ENCODE results near the gene FAM20C.

The FAM20C gene

GRCh38 chr7:245574-246295 is 53.4 kb downstream of the FAM20C start:
- no peak for DNase-seq (ENCODE audit: low spot score)

DNA sequence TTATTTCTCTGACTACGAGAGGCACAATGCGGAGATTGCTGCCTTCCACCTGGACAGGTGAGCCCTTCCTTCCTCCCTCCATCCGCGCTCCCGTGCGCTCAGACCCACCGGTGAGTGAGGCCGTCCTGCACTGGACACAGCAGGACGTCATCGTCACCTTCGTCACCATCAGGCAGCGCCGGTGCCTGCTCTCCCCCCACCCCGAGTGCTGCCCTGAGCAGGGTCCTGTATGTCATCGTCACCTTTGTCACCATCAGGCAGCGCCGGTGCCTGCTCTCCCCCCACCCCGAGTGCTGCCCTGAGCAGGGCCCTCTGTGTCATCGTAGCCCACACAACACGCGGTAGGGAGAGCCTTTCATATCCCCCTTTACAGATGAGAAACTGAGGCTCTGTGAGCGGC is 54.1 kb downstream of the FAM20C start:
- DNase-seq (ENCODE audit: low spot score): no peak

DNA sequence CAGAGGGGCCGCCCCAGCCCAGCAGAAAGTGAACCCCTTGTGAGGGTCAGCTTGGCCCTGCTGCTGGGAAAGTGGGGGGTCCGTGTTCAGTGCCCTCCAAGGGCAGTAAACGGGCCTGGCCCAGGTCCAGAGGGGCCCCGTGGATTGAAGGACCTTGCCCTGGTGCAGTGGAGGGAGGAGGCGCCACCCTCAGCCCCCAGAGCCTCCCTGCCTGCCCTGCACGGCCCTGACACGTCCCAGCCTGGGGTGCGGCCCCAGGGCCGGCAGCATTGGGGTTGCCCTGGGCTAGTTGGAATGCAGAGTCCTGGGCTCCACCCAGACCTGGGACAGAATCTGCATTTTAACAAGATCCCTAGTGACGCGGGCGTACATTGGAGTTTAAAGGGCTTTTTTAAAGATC is 54.8 kb downstream of the FAM20C start:
- no peak for DNase-seq (ENCODE audit: low spot score)

DNA sequence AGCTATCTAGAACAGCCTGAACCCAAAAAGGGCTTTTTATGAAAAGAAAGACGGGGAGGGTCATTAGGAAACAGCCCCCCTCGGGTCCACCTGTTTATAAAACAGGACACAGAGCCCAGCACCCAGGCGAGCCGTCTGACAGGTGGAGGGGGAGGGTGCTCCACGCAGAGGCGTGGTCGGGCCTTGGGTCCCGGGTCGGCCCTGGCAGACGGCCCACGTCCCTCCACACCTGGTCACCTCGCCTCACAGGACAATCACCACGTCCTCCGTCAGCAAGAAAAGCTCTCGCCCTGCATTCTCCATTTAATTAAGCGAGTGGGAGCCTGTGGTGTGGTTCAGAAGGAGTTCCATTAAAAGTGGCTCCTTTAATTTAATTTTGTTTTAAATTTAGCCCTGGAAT is 55.3 kb downstream of the FAM20C start:
- DNase-seq (ENCODE audit: low spot score): no peak

DNA sequence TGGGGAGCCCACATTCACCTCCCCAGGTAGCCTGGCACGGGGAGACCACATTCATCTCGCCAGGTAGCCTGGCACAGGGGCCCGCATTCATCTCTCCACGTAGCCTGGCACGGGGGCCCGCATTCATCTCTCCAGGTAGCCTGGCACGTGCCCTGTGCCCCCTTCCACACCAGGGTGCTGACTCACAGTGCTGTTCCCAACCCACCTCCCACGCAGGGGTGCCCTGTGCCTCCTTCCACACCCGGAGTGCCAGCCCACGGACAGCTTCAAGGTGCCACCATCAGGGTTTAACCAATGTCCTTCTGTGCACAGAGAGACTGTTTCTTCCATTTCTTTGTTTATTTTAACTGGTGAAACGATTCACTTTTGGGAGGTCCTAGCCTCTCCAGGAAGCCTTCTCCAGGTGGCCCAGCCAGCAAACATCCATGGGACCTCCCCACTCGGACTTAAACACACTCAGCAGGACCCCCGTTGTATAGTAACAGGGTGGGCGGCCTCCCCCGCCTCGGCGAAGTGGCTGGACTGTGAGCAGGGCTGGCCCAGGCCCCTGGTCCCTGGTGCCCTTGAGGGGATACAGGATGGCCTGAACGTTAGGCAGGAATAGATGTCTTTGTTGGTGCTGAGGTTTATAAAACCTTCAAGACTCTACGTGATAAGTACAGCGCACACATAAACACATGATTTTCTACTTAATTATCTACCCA is 56.5 kb downstream of the FAM20C start:
- DNase-seq (ENCODE audit: low spot score): no peak

- no peak for DNase-seq (ENCODE audit: low spot score)
Measured at GRCh38 chr7:249989-250388, 57.6 kb downstream of the FAM20C start.

DNA sequence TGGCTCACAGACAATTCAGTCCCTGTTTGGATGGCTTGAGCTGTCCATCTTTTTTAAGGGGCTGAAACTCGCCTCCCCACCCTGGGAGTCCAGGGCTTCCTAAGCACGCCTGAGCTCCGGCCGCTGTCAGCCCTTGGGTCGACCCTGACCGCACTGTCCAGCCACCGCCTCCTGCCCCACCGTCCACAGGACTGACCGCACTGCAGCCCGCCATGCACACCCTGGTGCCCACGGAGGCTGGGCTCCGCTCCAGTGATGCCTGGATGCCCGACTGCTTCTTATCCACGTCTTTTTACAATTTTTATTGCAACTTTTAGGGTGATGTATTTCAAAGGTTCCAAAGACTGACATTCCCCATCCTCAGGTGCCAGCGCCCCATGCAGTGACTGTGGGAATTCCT is 58.2 kb downstream of the FAM20C start:
- DNase-seq (ENCODE audit: low spot score): no peak

DNA sequence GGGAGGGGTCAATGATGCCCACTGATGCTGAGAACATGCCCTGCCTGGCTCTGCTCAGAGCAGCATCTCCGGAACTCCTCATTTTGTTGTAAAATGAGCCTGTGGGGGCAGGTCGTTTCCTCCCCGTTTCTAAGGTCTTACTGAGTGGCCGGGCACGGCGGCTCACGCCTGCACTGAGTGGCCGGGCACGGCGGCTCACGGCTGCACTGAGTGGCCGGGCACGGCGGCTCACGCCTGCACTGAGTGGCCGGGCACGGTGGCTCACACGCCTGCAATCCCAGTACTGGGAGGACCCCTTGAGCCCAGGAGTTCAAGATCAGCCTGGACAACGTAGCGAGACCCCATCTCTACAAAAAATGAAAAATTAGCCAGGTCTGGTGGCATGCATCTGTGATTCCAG is 58.6 kb downstream of the FAM20C start:
- DNase-seq (ENCODE audit: low spot score): no peak

- DNase-seq (ENCODE audit: low spot score): no peak
Measured at GRCh38 chr7:251446-252175, 59.2 kb downstream of the FAM20C start.

- DNase-seq (ENCODE audit: low spot score): no peak
Measured at GRCh38 chr7:252216-252965, 60.0 kb downstream of the FAM20C start.

GRCh38 chr7:252981-253380 is 60.6 kb downstream of the FAM20C start:
- DNase-seq (ENCODE audit: low spot score): no peak

- DNase-seq (ENCODE audit: low spot score): no peak
Measured at GRCh38 chr7:253581-254336, 61.4 kb downstream of the FAM20C start.

DNA sequence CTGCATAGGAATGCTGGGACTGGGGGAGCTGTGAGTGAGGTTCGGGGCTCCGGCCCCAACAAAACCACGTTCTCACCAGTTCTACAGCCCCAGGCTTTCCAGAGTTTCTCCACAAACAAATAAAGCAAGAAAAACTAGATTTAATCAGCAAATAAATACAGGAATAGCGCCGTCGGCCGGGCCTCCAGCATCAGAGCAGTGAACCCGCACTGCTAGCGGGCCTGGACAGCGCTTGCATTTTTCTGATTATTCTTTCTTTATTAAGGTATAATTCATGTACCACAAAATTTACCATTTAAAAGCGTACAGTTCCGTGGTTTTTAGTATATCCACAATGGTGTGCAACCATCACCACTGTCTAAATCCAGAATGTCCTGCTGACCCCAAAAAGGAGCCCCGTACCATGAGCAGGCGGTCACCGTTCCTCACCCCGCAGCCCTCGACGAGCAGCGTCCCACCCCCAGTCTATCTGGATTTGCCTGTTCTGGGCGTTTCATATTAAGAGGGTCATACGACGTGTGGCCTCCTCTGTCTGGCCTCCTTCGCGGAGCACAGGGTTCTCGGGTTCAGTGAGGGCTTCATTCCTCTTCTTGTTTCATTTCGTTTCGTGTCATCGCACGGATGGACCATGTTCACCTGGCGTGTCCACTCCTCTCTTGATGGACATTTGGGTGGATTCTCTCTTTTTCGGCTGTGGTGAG is 62.1 kb downstream of the FAM20C start:
- no peak for DNase-seq (ENCODE audit: low spot score)

GRCh38 chr7:255038-255435 is 62.7 kb downstream of the FAM20C start:
- no peak for DNase-seq (ENCODE audit: low spot score)

DNA sequence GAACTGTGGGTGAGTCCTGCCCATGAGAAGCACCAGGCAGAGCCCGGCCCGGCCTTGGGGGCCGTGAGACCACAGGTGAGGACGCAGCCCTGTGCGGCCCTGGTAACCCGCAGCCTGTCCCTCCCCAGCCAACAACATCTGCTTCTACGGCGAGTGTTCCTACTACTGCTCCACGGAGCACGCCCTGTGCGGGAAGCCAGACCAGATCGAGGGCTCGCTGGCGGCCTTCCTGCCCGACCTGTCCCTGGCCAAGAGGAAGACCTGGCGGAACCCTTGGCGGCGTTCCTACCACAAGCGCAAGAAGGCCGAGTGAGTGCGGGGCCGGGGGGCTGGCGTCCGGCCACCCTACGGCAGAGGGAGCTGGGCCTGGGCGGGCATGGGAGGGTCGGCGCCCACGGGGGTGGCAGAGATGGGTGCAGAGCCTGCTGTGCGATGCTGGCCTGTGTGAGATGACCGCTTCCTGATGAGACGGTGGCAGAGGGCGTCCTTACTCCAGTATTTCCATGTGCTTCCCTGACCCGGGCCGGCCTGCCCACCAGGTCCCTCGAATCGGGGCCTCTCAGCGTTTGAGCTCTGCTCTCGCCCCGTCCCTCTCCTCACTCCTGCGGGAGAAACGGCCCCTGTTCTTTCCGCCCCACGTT is 63.5 kb downstream of the FAM20C start:
- no peak for DNase-seq (ENCODE audit: low spot score)

DNA sequence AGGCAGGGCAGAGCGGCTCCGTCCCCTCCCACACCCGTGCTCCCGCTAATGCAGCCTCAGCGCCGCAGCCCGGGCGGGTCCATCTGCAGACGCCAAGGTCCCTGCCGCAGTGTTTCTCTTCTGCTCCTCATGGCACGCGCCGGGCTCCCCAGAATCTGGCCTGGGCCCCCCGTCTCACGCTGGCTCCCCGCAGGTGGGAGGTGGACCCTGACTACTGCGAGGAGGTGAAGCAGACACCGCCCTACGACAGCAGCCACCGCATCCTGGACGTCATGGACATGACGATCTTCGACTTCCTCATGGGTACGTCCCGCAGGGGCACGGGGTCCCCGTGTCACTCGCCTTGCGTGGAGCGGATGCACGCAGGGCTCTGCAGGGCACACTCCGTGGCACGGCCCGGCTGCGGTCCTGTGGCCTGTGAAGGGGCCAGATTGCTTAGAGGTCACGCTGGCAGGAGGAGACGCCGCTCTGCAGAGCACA is 64.1 kb downstream of the FAM20C start:
- DNase-seq (ENCODE audit: low spot score): no peak

DNA sequence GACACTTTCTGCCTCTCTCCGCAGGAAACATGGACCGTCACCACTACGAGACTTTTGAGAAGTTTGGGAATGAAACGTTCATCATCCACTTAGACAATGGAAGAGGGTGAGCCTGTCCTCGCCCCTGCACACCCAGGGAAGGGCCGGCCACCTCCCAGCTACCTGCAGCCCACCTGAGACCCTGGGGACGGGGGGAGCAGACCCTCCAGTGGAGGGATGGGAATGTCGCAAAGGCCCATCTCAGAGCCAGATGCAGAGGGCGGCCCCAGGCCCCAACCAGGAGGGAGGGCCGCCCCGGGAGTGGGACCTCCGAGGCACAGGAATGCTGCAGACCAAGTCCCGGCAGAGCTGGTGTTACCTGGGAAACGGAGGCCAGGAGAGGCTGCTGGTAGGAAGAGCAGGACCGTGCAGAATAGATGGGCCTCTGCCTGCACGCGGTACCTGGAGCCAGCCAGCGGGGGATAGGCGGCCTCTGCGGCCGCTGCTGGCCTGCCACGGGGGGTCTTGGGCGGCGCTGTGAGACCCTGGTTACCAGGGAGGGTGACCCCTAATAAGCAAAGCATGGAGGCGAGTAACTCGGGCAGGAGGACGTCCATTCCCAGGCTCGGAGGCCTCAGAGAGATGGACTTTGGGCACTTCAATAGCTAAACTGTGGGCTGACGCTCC is 64.7 kb downstream of the FAM20C start:
- DNase-seq (ENCODE audit: low spot score): no peak

- DNase-seq (ENCODE audit: low spot score): no peak
Measured at GRCh38 chr7:257647-257992, 65.2 kb downstream of the FAM20C start.

- no peak for DNase-seq (ENCODE audit: low spot score)
Measured at GRCh38 chr7:258476-259190, 66.3 kb downstream of the FAM20C start.

DNA sequence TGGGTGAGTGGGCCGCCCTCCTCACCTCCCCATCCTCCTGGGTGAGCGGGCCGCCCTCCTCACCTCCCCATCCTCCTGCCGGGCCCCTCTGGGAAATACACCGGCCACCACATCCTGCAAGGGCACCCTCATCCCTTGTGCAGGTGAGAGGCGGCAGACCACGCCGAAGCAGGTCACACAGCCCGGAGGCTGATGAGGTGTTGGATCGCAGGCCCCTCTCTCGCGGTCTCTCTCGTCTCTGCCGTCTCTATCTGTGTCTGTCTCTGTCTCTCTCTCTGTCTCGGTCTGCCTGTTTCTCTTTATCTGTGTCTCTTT is 66.8 kb downstream of the FAM20C start:
- no peak for DNase-seq (ENCODE audit: low spot score)

Measured in CD4-positive, alpha-beta T cell treated with Interleukin-15 for 4 hours (primary cell).